Activated B cell treated with CpG ODN at 0.5 μM for 24 hours (primary cell): ENCODE results near the gene TLCD5. TPM values are rescaled to one million over a fixed set of nuclear protein-coding genes. Genes with fewer than 3 reads are reported as not detected.

ENCODE experiments used
- ATAC-seq: fragments of 200-7000 bp; cut with Tn5 transposase; one replicate; pipeline ENCODE4 v1.10.0; 2021; ENCODE audit warnings: low read depth, mild to moderate bottlenecking, moderate library complexity
- CTCF ChIA-PET: fragments of 350-600 bp; sonication (Branson Sonifier 250); formaldehyde crosslinking; loops from one replicate; lab custom pipeline; 2021; ENCODE audit warnings: antibody characterized with exemption; lab: Charles Lee
- POLR2A ChIA-PET: fragments of 350-600 bp; sonication (Branson Sonifier 250); formaldehyde crosslinking; loops from one replicate; lab custom pipeline; 2021; ENCODE audit warnings: antibody characterized with exemption; lab: Charles Lee
- DNase-seq: peaks from one replicate; pipeline ENCODE4 v3.0.0; 2022
- H3K27ac Mint-ChIP-seq: one replicate; pipeline ENCODE4 v1.8.0; 2020; ENCODE audit warnings: mixed read lengths
- H3K27me3 Mint-ChIP-seq: one replicate; pipeline ENCODE4 v1.8.0; 2021; ENCODE audit warnings: mixed read lengths
- H3K36me3 Mint-ChIP-seq: one replicate; pipeline ENCODE4 v1.8.0; 2021; ENCODE audit warnings: low read depth, mixed read lengths
- H3K4me1 Mint-ChIP-seq: one replicate; pipeline ENCODE4 v1.8.0; 2021; ENCODE audit warnings: mixed read lengths
- H3K4me3 Mint-ChIP-seq: one replicate; pipeline ENCODE4 v1.8.0; 2020; ENCODE audit warnings: mild to moderate bottlenecking, mixed read lengths
- H3K9me3 Mint-ChIP-seq: one replicate; pipeline ENCODE4 v1.8.0; 2020; ENCODE audit warnings: mixed read lengths
- intact Hi-C: fragments of 100-400 bp; cut with micrococcal nuclease; formaldehyde crosslinking; loops from one replicate; pipeline ENCODE4 v1.15.1; 2024
- total RNA-seq: library from RNA; stranded (reverse); gene quantifications from 2 replicates; pipeline ENCODE4 v1.2.3, GENCODE V29; 2022
- TF ChIP-seq, protein P1 (sequence below): fragments of 200-600 bp; IDR thresholded peaks from one replicate; pipeline ENCODE4 v1.8.0; 2022; ENCODE audit warnings: antibody characterized with exemption, mild to moderate bottlenecking

Gene TLCD5
- total RNA-seq, 1 donor from 2014 or later: 0.22 TPM

DNA sequence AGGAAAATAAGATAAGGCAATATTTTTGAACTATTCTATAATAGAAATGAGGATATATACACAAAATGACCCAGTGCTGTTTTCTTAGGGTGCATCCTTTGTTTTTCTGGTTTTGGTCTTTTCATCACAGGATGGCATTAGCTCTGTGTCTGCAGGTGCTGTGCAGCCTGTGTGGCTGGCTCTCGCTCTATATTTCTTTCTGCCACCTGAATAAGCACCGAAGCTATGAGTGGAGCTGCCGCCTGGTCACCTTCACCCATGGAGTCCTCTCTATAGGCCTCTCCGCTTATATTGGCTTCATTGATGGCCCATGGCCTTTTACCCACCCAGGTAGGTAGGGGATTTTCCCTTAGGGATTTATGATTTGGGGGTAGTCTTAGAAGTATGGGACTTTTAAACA, 2.2 kb downstream of the TLCD5 start:
- DNase-seq (no peak), ATAC-seq (no peak)
- Mint-ChIP-seq H3K27me3 (peaks cover 46% of the 10 kb centered on the region), H3K36me3 (no peaks in the 10 kb centered on the region), H3K9me3 (no peaks in the 10 kb centered on the region), H3K4me3 (no peak overlapping the region), H3K27ac (no peak overlapping the region), H3K4me1 (peaks cover 20% of the 10 kb centered on the region)
- TF ChIP-seq, protein P1, sequence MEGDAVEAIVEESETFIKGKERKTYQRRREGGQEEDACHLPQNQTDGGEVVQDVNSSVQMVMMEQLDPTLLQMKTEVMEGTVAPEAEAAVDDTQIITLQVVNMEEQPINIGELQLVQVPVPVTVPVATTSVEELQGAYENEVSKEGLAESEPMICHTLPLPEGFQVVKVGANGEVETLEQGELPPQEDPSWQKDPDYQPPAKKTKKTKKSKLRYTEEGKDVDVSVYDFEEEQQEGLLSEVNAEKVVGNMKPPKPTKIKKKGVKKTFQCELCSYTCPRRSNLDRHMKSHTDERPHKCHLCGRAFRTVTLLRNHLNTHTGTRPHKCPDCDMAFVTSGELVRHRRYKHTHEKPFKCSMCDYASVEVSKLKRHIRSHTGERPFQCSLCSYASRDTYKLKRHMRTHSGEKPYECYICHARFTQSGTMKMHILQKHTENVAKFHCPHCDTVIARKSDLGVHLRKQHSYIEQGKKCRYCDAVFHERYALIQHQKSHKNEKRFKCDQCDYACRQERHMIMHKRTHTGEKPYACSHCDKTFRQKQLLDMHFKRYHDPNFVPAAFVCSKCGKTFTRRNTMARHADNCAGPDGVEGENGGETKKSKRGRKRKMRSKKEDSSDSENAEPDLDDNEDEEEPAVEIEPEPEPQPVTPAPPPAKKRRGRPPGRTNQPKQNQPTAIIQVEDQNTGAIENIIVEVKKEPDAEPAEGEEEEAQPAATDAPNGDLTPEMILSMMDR: no peak
- ChIA-PET POLR2A (no interaction called here), CTCF (interaction anchor here (1.0 to 1.1 kb wide), 2 partner anchors 8 to 24 kb away, joined by 3 to 4 read pairs; no protein-coding TSS in a partner anchor)
- intact Hi-C loops: no loop called here

DNA sequence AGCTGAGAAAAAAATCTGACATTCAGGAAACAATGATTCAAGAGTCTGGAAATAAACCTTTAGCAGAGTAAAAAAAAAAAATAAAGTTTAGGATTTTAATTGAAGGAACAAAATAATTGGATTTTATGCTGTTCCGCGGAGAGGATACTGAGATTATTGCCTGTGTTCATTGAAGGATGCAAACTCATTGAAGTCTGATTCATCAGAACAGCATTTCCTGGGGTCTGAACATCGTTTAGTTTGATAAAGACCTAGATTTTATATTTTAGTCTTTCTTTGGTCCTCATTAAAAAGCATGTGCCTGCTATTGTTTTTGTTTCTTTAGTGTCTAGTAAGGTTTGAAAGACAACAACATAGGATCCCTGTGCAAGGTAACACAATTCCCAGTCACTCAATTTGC, 4.5 kb downstream of the TLCD5 start:
- TF ChIP-seq, protein P1: no peak

DNA sequence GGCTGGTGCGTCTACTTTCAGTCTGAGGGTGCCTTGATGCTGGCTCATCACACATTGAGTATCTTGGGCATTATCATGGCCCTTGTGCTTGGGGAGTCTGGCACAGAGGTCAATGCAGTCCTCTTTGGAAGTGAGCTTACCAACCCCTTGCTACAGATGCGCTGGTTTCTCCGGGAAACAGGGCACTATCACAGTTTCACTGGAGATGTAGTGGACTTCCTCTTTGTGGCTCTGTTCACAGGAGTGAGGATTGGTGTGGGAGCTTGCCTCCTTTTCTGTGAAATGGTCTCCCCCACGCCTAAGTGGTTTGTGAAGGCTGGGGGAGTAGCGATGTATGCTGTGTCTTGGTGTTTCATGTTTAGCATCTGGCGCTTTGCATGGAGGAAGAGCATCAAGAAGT, 4.9 kb downstream of the TLCD5 start:
- Mint-ChIP-seq H3K4me3 (no peak overlapping the region), H3K9me3 (no peaks in the 10 kb centered on the region), H3K27me3 (peaks cover 38% of the 10 kb centered on the region), H3K36me3 (no peaks in the 10 kb centered on the region), H3K4me1 (peaks cover 18% of the 10 kb centered on the region), H3K27ac (no peak overlapping the region)
- TF ChIP-seq, protein P1: no peak
- ChIA-PET POLR2A (no interaction called here), CTCF (no interaction called here)
- intact Hi-C loops: loop anchor here (10.0 kb wide), 1 partner anchor 695 kb away; the partner anchor contains the start of gene TBCEL
- DNase-seq (no peak), ATAC-seq (no peak)

More for the DNA sequence above, 4.5 kb downstream of the TLCD5 start:
- intact Hi-C loops: no loop called here
- no peak overlapping the region for H3K27ac Mint-ChIP-seq
- DNase-seq (no peak), ATAC-seq (no peak)
- H3K27me3 Mint-ChIP-seq: peaks cover 41% of the 10 kb centered on the region
- no peaks in the 10 kb centered on the region for H3K9me3 Mint-ChIP-seq
- ChIA-PET POLR2A (no interaction called here), CTCF (no interaction called here)
- no peak overlapping the region for H3K4me3 Mint-ChIP-seq
- no peaks in the 10 kb centered on the region for H3K36me3 Mint-ChIP-seq
- peaks cover 20% of the 10 kb centered on the region for H3K4me1 Mint-ChIP-seq

DNA sequence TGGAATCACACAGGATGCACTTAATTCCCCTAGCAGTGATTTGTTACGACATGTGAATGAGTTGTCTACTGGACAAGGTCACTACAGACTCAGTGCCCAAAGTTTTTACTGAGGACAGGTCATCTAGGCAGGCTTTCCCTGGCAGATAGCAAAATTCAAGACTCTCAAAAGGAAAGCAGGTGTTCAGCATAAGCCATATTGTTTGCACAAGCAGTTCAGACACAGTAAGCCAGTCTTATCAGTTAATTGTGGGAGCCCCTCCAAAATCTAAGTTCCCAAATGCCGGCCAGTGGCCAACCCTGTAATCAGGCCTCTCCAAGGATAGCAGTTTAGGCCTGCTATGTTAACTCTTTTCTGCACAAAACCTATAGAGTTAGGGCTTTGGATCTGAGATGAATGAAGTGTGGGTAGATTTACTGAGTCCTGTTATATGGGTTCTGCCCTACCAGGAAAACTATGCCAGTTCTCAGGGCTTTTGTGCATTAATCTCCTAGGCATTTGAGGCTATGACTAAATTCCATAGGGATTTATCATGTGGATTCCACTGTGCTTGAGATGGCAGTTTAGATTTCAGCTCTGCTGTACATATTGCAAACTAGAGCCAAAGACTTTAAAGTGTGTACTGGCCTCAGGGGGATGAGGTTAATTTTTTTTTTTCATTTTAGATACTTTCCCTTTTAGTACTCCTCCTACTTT, 6.3 kb downstream of the TLCD5 start:
- H3K27me3 Mint-ChIP-seq: peaks cover 33% of the 10 kb centered on the region
- H3K4me1 Mint-ChIP-seq: peaks cover 16% of the 10 kb centered on the region
- H3K36me3 Mint-ChIP-seq: no peaks in the 10 kb centered on the region
- no peak overlapping the region for H3K4me3 Mint-ChIP-seq
- ATAC-seq (no peak), DNase-seq (no peak)
- intact Hi-C loops: loop anchor here (10.0 kb wide), 1 partner anchor 693 kb away; the partner anchor contains the start of gene TBCEL
- no peaks in the 10 kb centered on the region for H3K9me3 Mint-ChIP-seq
- H3K27ac Mint-ChIP-seq: no peak overlapping the region
- ChIA-PET CTCF (interaction anchor here (1.1 kb wide), 1 partner anchor 354 kb away, joined by 3 read pairs; no protein-coding TSS in a partner anchor), POLR2A (no interaction called here)
- TF ChIP-seq, protein P1: no peak
